ENCODE data around the gene HDHD5.

The HDHD5 gene

DNA sequence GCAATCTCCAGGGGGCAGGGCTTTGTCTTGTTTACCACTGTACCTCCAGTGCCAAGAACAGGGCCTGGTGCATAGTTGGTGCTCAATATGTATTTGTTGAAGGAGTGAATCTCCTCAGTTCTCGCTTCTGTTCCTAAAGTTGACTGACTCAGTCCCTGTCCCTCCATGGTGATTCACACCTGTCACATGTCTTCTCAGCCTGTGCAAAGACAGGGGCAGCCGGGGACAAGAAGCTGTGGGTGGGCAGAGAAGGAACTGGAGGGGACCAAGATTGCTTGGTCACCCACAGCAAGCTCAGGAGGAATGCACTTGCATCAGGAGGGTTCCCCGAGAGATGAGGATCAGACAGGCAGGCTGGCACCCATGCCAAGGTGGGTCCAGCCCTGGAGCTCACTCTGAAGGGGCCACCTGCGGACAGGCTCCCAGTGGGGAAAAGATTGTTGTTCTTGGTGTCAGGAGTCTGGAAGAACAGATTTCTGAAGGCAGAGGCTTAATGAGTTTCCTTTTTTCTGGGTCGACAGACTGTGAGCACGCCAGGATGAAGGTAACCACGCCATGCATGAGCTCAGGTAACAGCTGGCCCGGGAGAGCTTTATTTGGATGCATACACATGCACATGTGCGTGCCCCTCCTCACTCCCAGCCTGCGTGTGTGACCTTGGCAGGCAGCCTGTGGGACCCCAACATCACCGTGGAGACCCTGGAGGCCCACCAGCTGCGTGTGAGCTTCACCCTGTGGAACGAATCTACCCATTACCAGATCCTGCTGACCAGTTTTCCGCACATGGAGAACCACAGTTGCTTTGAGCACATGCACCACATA, 57.4 kb downstream of the HDHD5 start:
- WGBS = 91% methylated on average over 14 of the region's 14 CpGs
- H3K4me3 ChIP-seq (ENCODE audit: low read length) = no peak overlapping the region
- no peak overlapping the region for H3K9ac ChIP-seq (ENCODE audit: low read depth, low read length)
- H3K9me3 ChIP-seq (ENCODE audit: insufficient read depth, low read depth, low read length) = no peaks in the 10 kb centered on the region
- H3K27me3 ChIP-seq (ENCODE audit: insufficient read depth, low read length) = no peaks in the 10 kb centered on the region
- H3K4me1 ChIP-seq (ENCODE audit: insufficient read depth, low read length) = no peaks in the 10 kb centered on the region
- H3K27ac ChIP-seq (ENCODE audit: low read depth, low read length) = no peak overlapping the region
- no peaks in the 10 kb centered on the region; the same call in 1 of the 2 replicates for H3K36me3 ChIP-seq (ENCODE audit: insufficient read depth, low read length)

GRCh38 chr22:17100621-17101020, 58.5 kb downstream of the HDHD5 start:
- H3K36me3 ChIP-seq (ENCODE audit: insufficient read depth, low read length) = no peaks in the 10 kb centered on the region; the same call in 1 of the 2 replicates
- H3K9me3 ChIP-seq (ENCODE audit: insufficient read depth, low read depth, low read length) = no peaks in the 10 kb centered on the region
- no peak overlapping the region for H3K27ac ChIP-seq (ENCODE audit: low read depth, low read length)
- no peaks in the 10 kb centered on the region for H3K27me3 ChIP-seq (ENCODE audit: insufficient read depth, low read length)
- H3K4me1 ChIP-seq (ENCODE audit: insufficient read depth, low read length) = no peaks in the 10 kb centered on the region
- no peak overlapping the region for H3K9ac ChIP-seq (ENCODE audit: low read depth, low read length)
- WGBS = 92% methylated on average over 6 of the region's 6 CpGs
- no peak overlapping the region for H3K4me3 ChIP-seq (ENCODE audit: low read length)

DNA sequence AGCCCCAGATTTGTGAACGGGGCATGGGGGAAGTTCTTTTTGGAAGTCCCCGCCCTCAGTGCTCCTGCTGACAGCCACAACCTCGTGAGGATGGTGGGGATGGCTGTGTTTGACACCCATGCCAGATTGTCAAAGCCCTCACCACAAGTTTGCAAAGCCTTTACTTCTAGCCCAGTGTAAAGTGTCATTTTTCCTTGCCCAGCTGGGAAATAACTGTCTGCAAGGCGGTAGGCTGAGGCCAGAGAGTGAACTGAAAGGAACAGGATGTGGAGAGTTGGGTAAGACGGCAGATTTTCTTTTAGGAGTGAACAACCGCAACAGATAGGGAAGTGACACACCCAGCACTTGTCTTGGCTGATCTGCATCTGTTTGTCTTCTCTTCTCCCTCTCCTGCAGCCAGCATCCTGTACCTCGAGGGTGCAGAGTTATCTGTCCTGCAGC, 60.7 kb downstream of the HDHD5 start:
- H3K9me3 ChIP-seq (ENCODE audit: insufficient read depth, low read depth, low read length) = no peaks in the 10 kb centered on the region
- no peaks in the 10 kb centered on the region for H3K27me3 ChIP-seq (ENCODE audit: insufficient read depth, low read length)
- H3K4me3 ChIP-seq (ENCODE audit: low read length) = no peak overlapping the region
- H3K9ac ChIP-seq (ENCODE audit: low read depth, low read length) = no peak overlapping the region
- 85% methylated on average over 7 of the region's 7 CpGs for WGBS
- no peaks in the 10 kb centered on the region for H3K4me1 ChIP-seq (ENCODE audit: insufficient read depth, low read length)
- H3K27ac ChIP-seq (ENCODE audit: low read depth, low read length) = no peak overlapping the region
- no peaks in the 10 kb centered on the region; the same call in 1 of the 2 replicates for H3K36me3 ChIP-seq (ENCODE audit: insufficient read depth, low read length)

DNA sequence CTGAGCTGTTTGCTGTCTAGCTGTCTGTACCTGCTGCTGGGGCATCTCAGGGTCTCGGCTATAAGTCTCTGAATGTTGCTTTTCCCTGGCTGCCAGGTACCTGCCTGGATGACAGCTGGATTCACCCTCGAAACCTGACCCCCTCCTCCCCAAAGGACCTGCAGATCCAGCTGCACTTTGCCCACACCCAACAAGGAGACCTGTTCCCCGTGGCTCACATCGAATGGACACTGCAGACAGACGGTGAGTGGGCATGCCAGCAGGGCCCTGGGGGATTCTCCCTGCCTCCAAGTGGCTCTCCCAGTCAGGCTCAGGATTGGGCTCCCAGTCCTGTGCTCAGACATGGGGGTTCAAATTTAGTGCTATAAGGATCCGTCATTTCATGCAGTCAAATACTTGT, 61.4 kb downstream of the HDHD5 start:
- 90% methylated on average over 6 of the region's 6 CpGs for WGBS

DNA sequence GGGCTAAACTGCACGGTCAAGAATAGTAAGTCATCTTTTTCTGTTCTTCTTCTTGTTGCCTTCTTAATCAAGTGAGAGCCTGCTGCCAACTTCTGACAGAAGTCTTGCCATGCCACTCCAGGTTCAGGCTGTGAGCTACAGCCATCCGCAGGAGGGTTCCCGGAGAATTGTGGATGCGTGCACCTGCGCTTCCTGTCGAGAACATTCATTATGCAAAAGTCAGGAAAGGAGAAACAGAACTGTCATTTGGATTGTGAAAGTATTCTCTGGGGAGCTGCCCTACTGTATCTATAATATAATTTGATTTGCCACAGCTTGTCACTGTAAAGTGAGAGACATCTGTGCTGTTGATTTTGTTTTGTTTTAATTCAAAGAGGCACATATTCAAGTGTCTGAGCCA, 62.0 kb downstream of the HDHD5 start:
- Histone ChIP-seq H3K4me1 (ENCODE audit: insufficient read depth, low read length) (no peaks in the 10 kb centered on the region), H3K4me3 (ENCODE audit: low read length) (no peak overlapping the region), H3K9ac (ENCODE audit: low read depth, low read length) (no peak overlapping the region), H3K27ac (ENCODE audit: low read depth, low read length) (no peak overlapping the region), H3K27me3 (ENCODE audit: insufficient read depth, low read length) (no peaks in the 10 kb centered on the region), H3K36me3 (ENCODE audit: insufficient read depth, low read length) (no peaks in the 10 kb centered on the region; the same call in 1 of the 2 replicates), H3K9me3 (ENCODE audit: insufficient read depth, low read depth, low read length) (no peaks in the 10 kb centered on the region)
- 88% methylated on average over 6 of the region's 6 CpGs for WGBS

More for the DNA sequence above, 61.4 kb downstream of the HDHD5 start:
- H3K27me3 ChIP-seq (ENCODE audit: insufficient read depth, low read length) = no peaks in the 10 kb centered on the region
- H3K9me3 ChIP-seq (ENCODE audit: insufficient read depth, low read depth, low read length) = no peaks in the 10 kb centered on the region
- no peaks in the 10 kb centered on the region; the same call in 1 of the 2 replicates for H3K36me3 ChIP-seq (ENCODE audit: insufficient read depth, low read length)
- no peak overlapping the region for H3K4me3 ChIP-seq (ENCODE audit: low read length)
- H3K27ac ChIP-seq (ENCODE audit: low read depth, low read length) = no peak overlapping the region
- no peaks in the 10 kb centered on the region for H3K4me1 ChIP-seq (ENCODE audit: insufficient read depth, low read length)
- no peak overlapping the region; the same call in 1 of the 2 replicates for H3K9ac ChIP-seq (ENCODE audit: low read depth, low read length)

- Histone ChIP-seq H3K27me3 (ENCODE audit: insufficient read depth, low read length) (no peaks in the 10 kb centered on the region), H3K9me3 (ENCODE audit: insufficient read depth, low read depth, low read length) (no peaks in the 10 kb centered on the region), H3K27ac (ENCODE audit: low read depth, low read length) (no peak overlapping the region), H3K4me1 (ENCODE audit: insufficient read depth, low read length) (no peaks in the 10 kb centered on the region), H3K36me3 (ENCODE audit: insufficient read depth, low read length) (no peaks in the 10 kb centered on the region; the same call in 1 of the 2 replicates), H3K9ac (ENCODE audit: low read depth, low read length) (no peak overlapping the region), H3K4me3 (ENCODE audit: low read length) (no peak overlapping the region)
- 95% methylated on average over 7 of the region's 7 CpGs for WGBS
These were observed 63.0 kb downstream of the HDHD5 start for GRCh38 chr22:17096071-17096470.

DNA sequence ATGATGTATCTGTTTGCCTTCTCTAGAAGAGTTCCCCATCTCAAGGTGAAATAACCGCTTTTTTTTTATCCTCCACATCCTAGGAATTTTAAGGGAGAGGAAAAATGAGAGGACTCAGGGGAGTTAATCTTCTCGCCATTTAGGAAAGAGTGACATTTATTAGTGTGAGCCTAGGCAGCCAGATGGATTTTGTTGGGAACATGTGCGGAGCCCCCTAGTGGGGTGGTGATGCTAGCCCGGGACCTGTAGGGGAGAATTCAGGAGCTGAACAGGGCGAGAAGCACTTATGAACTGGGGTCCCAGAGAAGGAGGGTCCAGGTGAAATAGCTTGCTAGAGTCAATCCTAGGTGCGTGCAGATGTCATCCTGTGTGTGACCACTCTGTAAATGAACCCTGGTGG, 63.5 kb downstream of the HDHD5 start:
- H3K27ac ChIP-seq (ENCODE audit: low read depth, low read length) = no peak overlapping the region
- 79% methylated on average over 5 of the region's 6 CpGs for WGBS
- no peak overlapping the region for H3K9ac ChIP-seq (ENCODE audit: low read depth, low read length)
- H3K9me3 ChIP-seq (ENCODE audit: insufficient read depth, low read depth, low read length) = no peaks in the 10 kb centered on the region
- H3K4me3 ChIP-seq (ENCODE audit: low read length) = no peak overlapping the region
- no peaks in the 10 kb centered on the region; the same call in 1 of the 2 replicates for H3K36me3 ChIP-seq (ENCODE audit: insufficient read depth, low read length)
- no peaks in the 10 kb centered on the region for H3K4me1 ChIP-seq (ENCODE audit: insufficient read depth, low read length)
- H3K27me3 ChIP-seq (ENCODE audit: insufficient read depth, low read length) = no peaks in the 10 kb centered on the region

DNA sequence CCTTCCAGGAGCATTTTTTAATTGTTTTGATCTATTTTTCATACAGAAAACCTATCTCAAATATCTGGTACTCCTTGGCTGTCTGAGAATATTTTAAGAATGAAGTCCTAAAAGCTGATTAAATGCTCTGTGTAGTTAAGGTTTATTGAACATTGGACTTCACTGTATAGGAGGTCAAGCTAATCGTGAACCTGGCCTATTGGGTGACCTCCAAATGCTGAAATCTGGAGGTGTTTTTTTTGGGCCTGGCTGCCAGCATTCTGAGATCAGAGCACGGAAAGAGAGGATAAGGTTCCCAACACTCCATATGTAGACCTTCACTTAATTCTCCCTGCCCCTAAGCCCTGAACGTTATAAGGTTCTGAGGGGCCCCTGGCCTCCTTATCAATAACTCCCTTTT, 66.0 kb downstream of the HDHD5 start:
- Histone ChIP-seq H3K27me3 (ENCODE audit: insufficient read depth, low read length) (no peaks in the 10 kb centered on the region), H3K27ac (ENCODE audit: low read depth, low read length) (no peak overlapping the region)
- 88% methylated on average over 3 of the region's 3 CpGs for WGBS

GRCh38 chr22:17091851-17092250, 67.2 kb downstream of the HDHD5 start:
- H3K4me1 ChIP-seq (ENCODE audit: insufficient read depth, low read length) = no peaks in the 10 kb centered on the region; the same call in 1 of the 2 replicates
- H3K9ac ChIP-seq (ENCODE audit: low read depth, low read length) = no peak overlapping the region
- H3K27me3 ChIP-seq (ENCODE audit: insufficient read depth, low read length) = peaks cover 11% of the 10 kb centered on the region
- no peaks in the 10 kb centered on the region for H3K9me3 ChIP-seq (ENCODE audit: insufficient read depth, low read depth, low read length)
- H3K27ac ChIP-seq (ENCODE audit: low read depth, low read length) = no peak overlapping the region
- no peak overlapping the region for H3K4me3 ChIP-seq (ENCODE audit: low read length)
- WGBS = 58% methylated on average over 3 of the region's 4 CpGs
- no peaks in the 10 kb centered on the region for H3K36me3 ChIP-seq (ENCODE audit: insufficient read depth, low read length)

More for the DNA sequence above, 66.0 kb downstream of the HDHD5 start:
- no peaks in the 10 kb centered on the region; the same call in 1 of the 2 replicates for H3K4me1 ChIP-seq (ENCODE audit: insufficient read depth, low read length)
- H3K36me3 ChIP-seq (ENCODE audit: insufficient read depth, low read length) = no peaks in the 10 kb centered on the region
- H3K9ac ChIP-seq (ENCODE audit: low read depth, low read length) = no peak overlapping the region
- H3K4me3 ChIP-seq (ENCODE audit: low read length) = no peak overlapping the region
- H3K9me3 ChIP-seq (ENCODE audit: insufficient read depth, low read depth, low read length) = no peaks in the 10 kb centered on the region

DNA sequence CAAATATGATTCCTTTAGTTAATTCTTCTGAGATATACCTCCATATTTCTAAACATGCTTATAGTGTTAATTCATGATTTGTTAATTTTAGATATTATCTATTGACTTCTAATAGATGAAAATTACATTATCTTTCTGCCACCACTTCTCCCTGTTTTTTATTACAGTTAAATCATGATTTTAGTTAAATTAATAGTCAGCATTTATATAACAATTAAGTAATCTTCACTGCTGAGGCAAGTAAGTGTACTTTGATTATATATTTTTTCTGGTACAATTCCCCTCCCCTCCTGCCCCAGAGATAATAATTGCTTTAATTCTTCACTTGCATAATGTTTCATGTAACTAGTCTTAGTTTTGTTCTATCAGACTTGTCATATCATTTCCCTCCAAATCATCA, 68.5 kb downstream of the HDHD5 start:
- H3K9ac ChIP-seq (ENCODE audit: low read depth, low read length) = no peak overlapping the region
- peaks cover 24% of the 10 kb centered on the region for H3K27me3 ChIP-seq (ENCODE audit: insufficient read depth, low read length)
- H3K4me3 ChIP-seq (ENCODE audit: low read length) = no peak overlapping the region
- peaks cover 5% of the 10 kb centered on the region; the same call in 1 of the 2 replicates for H3K4me1 ChIP-seq (ENCODE audit: insufficient read depth, low read length)
- H3K36me3 ChIP-seq (ENCODE audit: insufficient read depth, low read length) = no peaks in the 10 kb centered on the region
- H3K27ac ChIP-seq (ENCODE audit: low read depth, low read length) = no peak overlapping the region
- no peaks in the 10 kb centered on the region for H3K9me3 ChIP-seq (ENCODE audit: insufficient read depth, low read depth, low read length)
